Testis (tissue), 3 donors: ENCODE measurements around the gene PRKAB2. TPM values are rescaled to one million over a fixed set of nuclear protein-coding genes. Genes with fewer than 3 reads are reported as not detected.
"Not testable (repeated sequence)": the region's sequence is repeated elsewhere in the genome, so short reads cannot be mapped to it uniquely, and the experiment has no call there.

Experiments
- DNase-seq: peaks from one replicate; pipeline ENCODE4 v3.0.0-alpha.2; 2019
- H3K27ac ChIP-seq, 2 donors: fragments of 200-600 bp; sonication (generic); one replicate each; pipeline ENCODE4 v1.5.1; 2019
- H3K27me3 ChIP-seq: fragments of 200-600 bp; sonication (generic); one replicate; pipeline ENCODE4 v1.5.1; 2019
- H3K36me3 ChIP-seq: fragments of 200-600 bp; sonication (generic); one replicate; pipeline ENCODE4 v1.5.1; 2017; ENCODE audit warnings: low read depth; ENCODE audit errors: missing control alignments
- H3K4me1 ChIP-seq: fragments of 200-600 bp; sonication (generic); one replicate; pipeline ENCODE4 v1.5.1; 2019
- H3K4me3 ChIP-seq, 2 donors: fragments of 200-600 bp; sonication (generic); one replicate each; pipeline ENCODE4 v1.5.1; 2017 to 2019
- H3K9me3 ChIP-seq: fragments of 200-600 bp; sonication (generic); one replicate; pipeline ENCODE4 v1.5.1; 2017
- CTCF ChIP-seq, 3 experiments: fragments of 450-650 bp in 2 of 3; fragments of 200-600 bp in 1 of 3; sonication (generic) in 1 of 3; IDR thresholded peaks; one replicate each; pipeline ENCODE4 v1.5.1; 2016 to 2019; ENCODE audit warnings: antibody characterized with exemption in 3 of 3, mild to moderate bottlenecking in 2 of 3, moderate library complexity in 1 of 3
- POLR2A ChIP-seq: fragments of 450-650 bp; IDR thresholded peaks from one replicate; pipeline ENCODE4 v1.6.1; 2017; ENCODE audit warnings: antibody characterized with exemption, mild to moderate bottlenecking, moderate library complexity
- WGBS, 2 donors: methylation state at CpG; one replicate each; pipeline ENCODE4 v1.1.5; 2018; 5-methylcytosine and 5-hydroxymethylcytosine counted together
- intact Hi-C: fragments of 100-400 bp; cut with DNase I; formaldehyde crosslinking; loops from one replicate; pipeline ENCODE4 v1.15.1; 2023; ENCODE audit warnings: low total_unique reads
- polyA plus RNA-seq: library from polyadenylated mRNA; stranded (reverse); fragments of 350-450 nt; fragmentation: Illumina TruSeq; extraction: RNeasy Lipid Tissue Mini Kit (QIAGEN cat#74804); gene quantifications from one replicate; pipeline ENCODE4 v1.2.3, GENCODE V29; 2014; ENCODE audit warnings: low read depth, low replicate concordance; ENCODE audit not compliant: insufficient read depth
- total RNA-seq, 2 donors: library from RNA; depleted of rRNA; stranded (reverse); fragments of >200 nt; gene quantifications; one replicate each; pipeline ENCODE4 v1.2.3, GENCODE V29; 2016

The PRKAB2 gene
- total and polyA plus RNA-seq, 3 donors from 2014 or later: 14.6 to 20.7 (median 15.5) TPM

DNA sequence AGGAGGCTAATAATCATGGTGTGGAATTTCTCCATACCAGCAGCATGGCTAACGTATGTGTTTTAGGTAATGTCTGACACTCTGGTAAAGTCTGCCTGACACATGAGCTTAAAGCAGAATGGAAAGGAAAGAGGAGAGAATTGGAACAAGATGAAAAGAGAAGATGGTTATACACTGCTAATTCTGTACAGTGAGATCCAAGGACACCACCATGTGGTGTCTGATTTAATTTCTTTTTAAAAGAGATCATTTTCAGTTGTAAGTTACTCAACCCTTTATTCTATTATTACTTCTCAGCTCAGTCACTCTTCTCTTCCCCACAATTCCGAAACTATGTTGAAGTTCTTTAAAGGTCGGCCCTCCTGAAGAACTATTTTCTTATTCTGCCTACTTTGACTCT, 15.6 kb downstream of the PRKAB2 start:
- no peak overlapping the region for H3K27ac ChIP-seq
- no peaks in the 10 kb centered on the region for H3K27me3 ChIP-seq
- TF ChIP-seq CTCF (IDR thresholded peaks at IDR 0.05) (no peak), POLR2A (no peak)
- H3K9me3 ChIP-seq: no peaks in the 10 kb centered on the region
- WGBS, 2 donors: 88 to 97% methylated on average over 3 of the region's 3 CpGs
- no peaks in the 10 kb centered on the region for H3K36me3 ChIP-seq
- H3K4me3 ChIP-seq: no peak overlapping the region
- intact Hi-C loops: no loop called here
- H3K4me1 ChIP-seq: no peaks in the 10 kb centered on the region
- DNase-seq: no peak

DNA sequence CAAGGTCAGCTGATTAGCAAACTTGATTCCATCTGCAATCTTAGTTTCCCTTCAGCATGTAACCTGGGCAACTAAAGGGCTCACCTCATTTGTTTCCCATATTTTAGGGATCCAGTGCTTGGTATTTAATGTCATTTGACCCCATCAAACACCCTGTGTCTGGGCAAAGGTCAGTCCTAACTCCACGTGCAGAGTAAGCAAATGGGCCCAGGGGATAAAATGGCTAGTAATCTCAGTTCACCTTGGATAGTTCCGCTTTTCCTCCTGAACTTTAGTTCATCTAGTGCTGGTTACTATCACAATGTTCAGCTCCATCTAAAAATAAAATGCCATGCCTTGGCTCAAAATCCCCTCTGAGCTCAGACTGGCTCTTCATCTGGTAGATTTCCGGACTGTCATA, 19.5 kb downstream of the PRKAB2 start:
- DNase-seq: no peak
- H3K27ac ChIP-seq: no peak overlapping the region
- no peaks in the 10 kb centered on the region for H3K36me3 ChIP-seq
- TF ChIP-seq CTCF (IDR thresholded peaks at IDR 0.05): no peak
- no peak for TF ChIP-seq POLR2A
- no peaks in the 10 kb centered on the region for H3K4me1 ChIP-seq
- no peak overlapping the region for H3K4me3 ChIP-seq
- no peaks in the 10 kb centered on the region for H3K9me3 ChIP-seq
- WGBS, 2 donors: 82 to 92% methylated on average over 3 of the region's 3 CpGs
- intact Hi-C loops: no loop called here
- H3K27me3 ChIP-seq: no peaks in the 10 kb centered on the region

DNA sequence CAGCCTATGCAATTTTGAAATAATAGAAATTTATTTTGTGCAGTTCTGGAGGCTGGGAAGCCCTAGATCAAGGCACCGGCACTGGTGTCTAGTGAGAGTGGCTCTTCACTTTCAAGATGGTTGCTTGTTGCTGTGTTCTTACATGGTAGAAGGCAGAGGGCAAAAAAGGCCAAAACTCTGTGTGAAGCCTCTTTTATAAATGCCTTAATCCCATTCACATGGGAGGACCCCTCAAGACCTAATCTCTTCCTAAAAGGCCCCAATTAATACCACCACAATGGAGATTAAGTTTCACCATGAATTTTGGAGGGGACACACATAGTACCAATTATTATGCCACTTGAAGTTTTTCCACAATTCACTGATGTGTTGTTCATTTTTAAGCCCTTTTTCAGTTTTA, 21.0 kb downstream of the PRKAB2 start:
- no peaks in the 10 kb centered on the region for H3K27me3 ChIP-seq
- TF ChIP-seq CTCF (IDR thresholded peaks at IDR 0.05) (no peak), POLR2A (no peak)
- H3K27ac ChIP-seq: no peak overlapping the region
- H3K4me1 ChIP-seq: no peaks in the 10 kb centered on the region
- WGBS, 2 donors: 92 to 96% methylated on average over 1 of the region's 1 CpG
- H3K9me3 ChIP-seq: no peaks in the 10 kb centered on the region
- no peak for DNase-seq
- H3K4me3 ChIP-seq: no peak overlapping the region
- H3K36me3 ChIP-seq: no peaks in the 10 kb centered on the region
- intact Hi-C loops: no loop called here

- H3K27me3 ChIP-seq: no peaks in the 10 kb centered on the region
- H3K27ac ChIP-seq: no peak overlapping the region
- DNase-seq: no peak
- no peak for TF ChIP-seq CTCF (IDR thresholded peaks at IDR 0.05)
- TF ChIP-seq POLR2A: no peak
- no peaks in the 10 kb centered on the region for H3K9me3 ChIP-seq
- WGBS, 2 donors: 62 to 76% methylated on average over 2 of the region's 2 CpGs
- no peaks in the 10 kb centered on the region for H3K4me1 ChIP-seq
- H3K36me3 ChIP-seq: no peaks in the 10 kb centered on the region
- intact Hi-C loops: no loop called here
- H3K4me3 ChIP-seq: no peak overlapping the region
These were observed 29.4 kb downstream of the PRKAB2 start for GRCh38 chr1:147142886-147143285.

GRCh38 chr1:147130721-147131120, 41.5 kb downstream of the PRKAB2 start:
- H3K4me1 ChIP-seq, H3K27ac ChIP-seq, H3K27me3 ChIP-seq, H3K9me3 ChIP-seq, intact Hi-C loops, H3K36me3 ChIP-seq, H3K4me3 ChIP-seq, DNase-seq: not testable (repeated sequence)
- 89 to 93% methylated on average over 1 of the region's 1 CpG for WGBS, 2 donors
